NCI-H2196 (cell line): ENCODE results near the gene COMT.
A peak's percentile ranks its signal among the peaks of the same experiment; 100 is the strongest.
"Not testable (repeated sequence)": the region's sequence is repeated elsewhere in the genome, so short reads cannot be mapped to it uniquely, and the experiment has no call there.

Source experiments
- DNase-seq: peaks from one replicate; lab custom pipeline; 2025; ENCODE audit not compliant: unreplicated experiment; lab: John Stamatoyannopoulos, UW

Gene COMT

GRCh38 chr22:19928207-19928606 is 13.4 kb upstream of the COMT start:
- no peak for DNase-seq

- no peak for DNase-seq
These were observed 11.7 kb upstream of the COMT start for GRCh38 chr22:19929586-19930550.

GRCh38 chr22:19930551-19931486 is 10.8 kb upstream of the COMT start:
- DNase-seq = no peak

GRCh38 chr22:19931514-19931913 is 10.1 kb upstream of the COMT start:
- no peak for DNase-seq

- DNase-seq = peak; percentile 51
These were observed 9.0 kb upstream of the COMT start for GRCh38 chr22:19932367-19933206.

- peak; percentile 29 for DNase-seq
These were observed 8.0 kb upstream of the COMT start for GRCh38 chr22:19933341-19934241.

- not testable (repeated sequence) for DNase-seq
These were observed 6.4 kb upstream of the COMT start for GRCh38 chr22:19935123-19935718.

GRCh38 chr22:19936513-19936912 is 5.1 kb upstream of the COMT start:
- DNase-seq = no peak

- no peak for DNase-seq
These were observed 3.7 kb upstream of the COMT start for GRCh38 chr22:19937616-19938473.

- DNase-seq = no peak
These were observed 822 bp upstream of the COMT start for GRCh38 chr22:19940536-19941364.

GRCh38 chr22:19942157-19943081 is 847 bp downstream of the COMT start:
- no peak for DNase-seq

GRCh38 chr22:19943082-19944026 is 1.8 kb downstream of the COMT start:
- no peak for DNase-seq

- no peak for DNase-seq
These were observed 6.6 kb downstream of the COMT start for GRCh38 chr22:19948057-19948760.

- DNase-seq = no peak
These were observed 9.8 kb downstream of the COMT start for GRCh38 chr22:19951346-19951745.
